ENCODE measurements around the gene EHBP1.
A peak's percentile ranks its signal among the peaks of the same experiment; 100 is the strongest.

EHBP1 gene
- 21.2 to 29.1 (median 23.7) reads per million in 4 donors for total RNA-seq

- DNase-seq = peak; percentile 95 to 98 (median 96)
Observed at GRCh38 chr2:62705007-62705829, at the start of gene EHBP1. Gene EHBP1 (plus strand): TSS chr2:62705713. CDS start chr2:62707192, 1,479 bp downstream.

- DNase-seq = no peak
Observed at GRCh38 chr2:62657783-62658182, 47.7 kb upstream of the EHBP1 start.

GRCh38 chr2:62658891-62659290 lies 46.6 kb upstream of the EHBP1 start:
- DNase-seq = no peak

- DNase-seq = no peak
Observed at GRCh38 chr2:62660087-62660486, 45.4 kb upstream of the EHBP1 start.

GRCh38 chr2:62660582-62661262 lies 44.8 kb upstream of the EHBP1 start:
- no peak for DNase-seq

GRCh38 chr2:62661263-62661635 lies 44.3 kb upstream of the EHBP1 start:
- DNase-seq = no peak

GRCh38 chr2:62662131-62662530 lies 43.4 kb upstream of the EHBP1 start:
- DNase-seq = no peak

- no peak for DNase-seq
Observed at GRCh38 chr2:62662554-62662953, 43.0 kb upstream of the EHBP1 start.

- DNase-seq = no peak
Observed at GRCh38 chr2:62663411-62663810, 42.1 kb upstream of the EHBP1 start.

GRCh38 chr2:62663920-62664795 lies 41.4 kb upstream of the EHBP1 start:
- no peak for DNase-seq

- DNase-seq = no peak
Observed at GRCh38 chr2:62665446-62665845, 40.1 kb upstream of the EHBP1 start.

GRCh38 chr2:62669180-62669579 lies 36.3 kb upstream of the EHBP1 start:
- no peak for DNase-seq

GRCh38 chr2:62672601-62673000 lies 32.9 kb upstream of the EHBP1 start:
- DNase-seq = no peak

- DNase-seq = no peak
Observed at GRCh38 chr2:62675062-62675461, 30.5 kb upstream of the EHBP1 start.

GRCh38 chr2:62685256-62685655 lies 20.3 kb upstream of the EHBP1 start:
- DNase-seq = no peak

- no peak for DNase-seq
Observed at GRCh38 chr2:62686012-62686685, 19.4 kb upstream of the EHBP1 start.

GRCh38 chr2:62687636-62688035 lies 17.9 kb upstream of the EHBP1 start:
- DNase-seq = no peak

- DNase-seq = no peak
Observed at GRCh38 chr2:62688771-62689170, 16.7 kb upstream of the EHBP1 start.

GRCh38 chr2:62691186-62691585 lies 14.3 kb upstream of the EHBP1 start:
- no peak for DNase-seq

GRCh38 chr2:62692225-62692624 lies 13.3 kb upstream of the EHBP1 start:
- DNase-seq = no peak

GRCh38 chr2:62698653-62699052 lies 6.9 kb upstream of the EHBP1 start:
- DNase-seq = no peak

GRCh38 chr2:62704654-62705006 lies 883 bp upstream of the EHBP1 start:
- DNase-seq = no peak
